ENCODE results near the gene METTL27.
A peak's percentile ranks its signal among the peaks of the same experiment; 100 is the strongest.
"Not testable (repeated sequence)": the region's sequence is repeated elsewhere in the genome, so short reads cannot be mapped to it uniquely, and the experiment has no call there.

Gene METTL27

GRCh38 chr7:73869011-73869798, 26.9 kb upstream of the METTL27 start:
- no peak for DNase-seq (ENCODE audit: low spot score)

GRCh38 chr7:73866446-73866767, 24.1 kb upstream of the METTL27 start:
- no peak for DNase-seq (ENCODE audit: low spot score)

- DNase-seq (ENCODE audit: low spot score), result peak; percentile 42
Observed at GRCh38 chr7:73865738-73866445, 23.6 kb upstream of the METTL27 start.

GRCh38 chr7:73864981-73865711, 22.8 kb upstream of the METTL27 start:
- no peak for DNase-seq (ENCODE audit: low spot score)

GRCh38 chr7:73861305-73861704, 19.0 kb upstream of the METTL27 start:
- no peak for DNase-seq (ENCODE audit: low spot score)

- DNase-seq (ENCODE audit: low spot score), result no peak
Observed at GRCh38 chr7:73860859-73861258, 18.5 kb upstream of the METTL27 start, which contains the start of gene TMEM270. Gene TMEM270 (plus strand): TSS chr7:73861159. CDS start chr7:73861195, 36 bp downstream.

GRCh38 chr7:73858807-73859206, 16.5 kb upstream of the METTL27 start:
- peak; percentile 38 for DNase-seq (ENCODE audit: low spot score)

GRCh38 chr7:73856941-73857340, 14.6 kb upstream of the METTL27 start:
- no peak for DNase-seq (ENCODE audit: low spot score)

- DNase-seq (ENCODE audit: low spot score), result no peak
Observed at GRCh38 chr7:73852500-73852899, 10.2 kb upstream of the METTL27 start.

GRCh38 chr7:73851410-73852338, 9.4 kb upstream of the METTL27 start:
- DNase-seq (ENCODE audit: low spot score), result peak; percentile 98

GRCh38 chr7:73850781-73851207, 8.5 kb upstream of the METTL27 start:
- peak; percentile 85 for DNase-seq (ENCODE audit: low spot score)

- peak; percentile 30 for DNase-seq (ENCODE audit: low spot score)
Observed at GRCh38 chr7:73847941-73848723, 5.8 kb upstream of the METTL27 start.

GRCh38 chr7:73845701-73846195, 3.4 kb upstream of the METTL27 start:
- not testable (repeated sequence) for DNase-seq (ENCODE audit: low spot score)

- DNase-seq (ENCODE audit: low spot score), result no peak
Observed at GRCh38 chr7:73844848-73845460, 2.6 kb upstream of the METTL27 start.

GRCh38 chr7:73844131-73844547, 1.8 kb upstream of the METTL27 start:
- no peak for DNase-seq (ENCODE audit: low spot score)

- peak; percentile 68 for DNase-seq (ENCODE audit: low spot score)
Observed at GRCh38 chr7:73841689-73842066, 638 bp downstream of the METTL27 start.

GRCh38 chr7:73840715-73841379, 1.5 kb downstream of the METTL27 start:
- no peak for DNase-seq (ENCODE audit: low spot score)

- no peak for DNase-seq (ENCODE audit: low spot score)
Observed at GRCh38 chr7:73839743-73840714, 2.3 kb downstream of the METTL27 start.
